HL-60 (cell line): ENCODE measurements around the gene IGF2BP3.

ENCODE experiments used
- CTCF ChIP-seq: IDR thresholded peaks from one replicate; pipeline ENCODE4 v1.5.1; 2011; ENCODE audit warnings: low read length, control low read depth, inconsistent platforms; ENCODE audit not compliant: insufficient read depth
- GABPA ChIP-seq: IDR thresholded peaks from 2 replicates; pipeline ENCODE4 v1.6.1; 2012; ENCODE audit warnings: low read depth
- POLR2AphosphoS5 ChIP-seq: IDR thresholded peaks from 2 replicates; pipeline ENCODE4 v1.6.1; 2012; ENCODE audit warnings: low read depth
- REST ChIP-seq: IDR thresholded peaks from 2 replicates; pipeline ENCODE4 v1.6.1; 2012; ENCODE audit warnings: low read depth; ENCODE audit not compliant: insufficient replicate concordance
- SPI1 ChIP-seq: IDR thresholded peaks from 2 replicates; pipeline ENCODE4 v1.6.1; 2012; ENCODE audit warnings: low read depth, mild to moderate bottlenecking, borderline replicate concordance

GRCh38 chr7:23372611-23373010 is 97.7 kb downstream of the IGF2BP3 start:
- TF ChIP-seq CTCF (no peak), GABPA (no peak), REST (no peak), POLR2AphosphoS5 (no peak), SPI1 (no peak)
